ENCODE results near the gene TNRC6B.

Gene TNRC6B

DNA sequence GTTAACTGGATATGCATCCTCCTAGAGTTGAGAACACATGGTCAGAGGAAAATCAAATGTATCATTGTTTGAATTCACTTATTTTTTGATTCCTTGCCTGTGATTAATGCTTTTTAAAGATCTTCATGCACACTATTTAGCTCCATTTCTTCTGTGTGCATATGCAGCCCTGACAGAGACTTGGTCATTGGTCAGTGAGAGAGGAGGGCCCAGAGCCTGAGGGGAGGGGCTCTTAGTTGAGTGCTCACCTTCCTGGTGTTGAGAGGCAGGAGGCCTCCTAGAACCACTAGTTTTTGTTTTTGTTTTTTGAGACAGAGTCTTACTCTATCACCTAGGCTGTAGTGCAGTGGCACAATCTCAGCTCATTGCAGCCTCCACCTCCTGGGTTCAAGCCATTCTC is 48.9 kb downstream of the TNRC6B start:
- TF ChIP-seq, protein P1, sequence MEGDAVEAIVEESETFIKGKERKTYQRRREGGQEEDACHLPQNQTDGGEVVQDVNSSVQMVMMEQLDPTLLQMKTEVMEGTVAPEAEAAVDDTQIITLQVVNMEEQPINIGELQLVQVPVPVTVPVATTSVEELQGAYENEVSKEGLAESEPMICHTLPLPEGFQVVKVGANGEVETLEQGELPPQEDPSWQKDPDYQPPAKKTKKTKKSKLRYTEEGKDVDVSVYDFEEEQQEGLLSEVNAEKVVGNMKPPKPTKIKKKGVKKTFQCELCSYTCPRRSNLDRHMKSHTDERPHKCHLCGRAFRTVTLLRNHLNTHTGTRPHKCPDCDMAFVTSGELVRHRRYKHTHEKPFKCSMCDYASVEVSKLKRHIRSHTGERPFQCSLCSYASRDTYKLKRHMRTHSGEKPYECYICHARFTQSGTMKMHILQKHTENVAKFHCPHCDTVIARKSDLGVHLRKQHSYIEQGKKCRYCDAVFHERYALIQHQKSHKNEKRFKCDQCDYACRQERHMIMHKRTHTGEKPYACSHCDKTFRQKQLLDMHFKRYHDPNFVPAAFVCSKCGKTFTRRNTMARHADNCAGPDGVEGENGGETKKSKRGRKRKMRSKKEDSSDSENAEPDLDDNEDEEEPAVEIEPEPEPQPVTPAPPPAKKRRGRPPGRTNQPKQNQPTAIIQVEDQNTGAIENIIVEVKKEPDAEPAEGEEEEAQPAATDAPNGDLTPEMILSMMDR (IDR thresholded peaks at IDR 0.05; ENCODE audit: borderline replicate concordance, insufficient read depth, low read depth, low read length), result no peak

DNA sequence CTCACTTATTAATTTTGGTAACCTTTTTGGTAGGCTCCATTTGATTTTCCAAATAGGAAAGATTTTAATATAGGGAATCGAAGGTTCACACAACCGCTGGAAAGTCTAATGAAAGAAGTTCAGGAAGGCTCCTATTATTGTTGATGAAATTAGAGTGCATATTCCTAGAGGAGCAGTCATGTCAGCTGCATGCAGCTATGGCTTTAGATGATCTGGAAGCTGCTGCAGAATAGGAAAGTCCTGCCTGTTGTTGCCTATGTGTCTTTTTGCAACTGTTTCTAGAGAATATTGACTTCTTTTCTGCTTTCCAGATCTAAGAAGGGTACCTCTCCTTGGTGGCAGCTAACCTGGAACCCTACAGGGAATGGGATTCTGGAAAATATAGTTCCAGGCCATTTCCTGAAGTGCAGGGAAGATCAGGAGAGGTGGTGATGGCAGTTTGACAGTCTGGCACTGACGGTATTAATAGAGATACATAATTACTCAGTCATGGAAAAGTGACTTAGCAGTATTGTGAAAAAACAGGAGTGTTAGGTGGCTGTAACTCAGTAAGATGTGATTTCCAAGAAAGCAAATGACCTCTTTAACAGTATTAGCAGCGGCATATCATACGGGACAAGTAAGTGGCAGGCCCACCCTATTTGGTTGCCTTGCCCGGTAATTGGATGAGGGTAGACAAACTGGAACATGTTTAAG is 54.0 kb downstream of the TNRC6B start:
- TF ChIP-seq, protein P1 (IDR thresholded peaks at IDR 0.05; ENCODE audit: borderline replicate concordance, insufficient read depth, low read depth, low read length), result no peak
- H3K4me3 ChIP-seq (ENCODE audit: low read depth, low read length), result no peak overlapping the region

More for the DNA sequence above, 48.9 kb downstream of the TNRC6B start:
- H3K4me3 ChIP-seq (ENCODE audit: low read depth, low read length), result no peak overlapping the region

- H3K4me3 ChIP-seq (ENCODE audit: low read depth, low read length), result no peak overlapping the region
- TF ChIP-seq, protein P1 (IDR thresholded peaks at IDR 0.05; ENCODE audit: borderline replicate concordance, insufficient read depth, low read depth, low read length), result no peak
These were observed 54.9 kb downstream of the TNRC6B start for GRCh38 chr22:40232624-40233023.

GRCh38 chr22:40233886-40234285 is 56.2 kb downstream of the TNRC6B start:
- no peak overlapping the region for H3K4me3 ChIP-seq (ENCODE audit: low read depth, low read length)
- TF ChIP-seq, protein P1 (IDR thresholded peaks at IDR 0.05; ENCODE audit: borderline replicate concordance, insufficient read depth, low read depth, low read length), result no peak

DNA sequence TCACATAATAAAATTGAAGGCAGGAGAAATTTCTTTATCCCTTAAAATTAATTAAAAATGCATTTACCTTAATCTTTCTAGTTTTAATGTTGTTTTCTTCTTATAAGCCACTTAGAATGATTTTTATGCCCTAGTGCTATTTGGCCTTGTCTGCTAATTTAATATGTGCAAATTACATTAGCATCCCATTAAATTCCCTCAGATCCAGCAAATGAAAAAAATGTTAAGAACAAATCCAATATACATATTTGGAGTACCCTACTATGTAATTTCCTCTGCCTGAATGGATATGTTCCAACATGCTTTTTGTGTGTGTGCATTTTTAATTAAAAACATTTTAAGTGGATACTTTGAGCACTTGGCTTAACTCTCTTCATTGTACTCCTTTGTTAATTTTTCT is 56.9 kb downstream of the TNRC6B start:
- no peak overlapping the region for H3K4me3 ChIP-seq (ENCODE audit: low read depth, low read length)
- TF ChIP-seq, protein P1 (IDR thresholded peaks at IDR 0.05; ENCODE audit: borderline replicate concordance, insufficient read depth, low read depth, low read length), result no peak

GRCh38 chr22:40235308-40235707 is 57.6 kb downstream of the TNRC6B start:
- TF ChIP-seq, protein P1 (IDR thresholded peaks at IDR 0.05; ENCODE audit: borderline replicate concordance, insufficient read depth, low read depth, low read length), result no peak
- H3K4me3 ChIP-seq (ENCODE audit: low read depth, low read length), result no peak overlapping the region

DNA sequence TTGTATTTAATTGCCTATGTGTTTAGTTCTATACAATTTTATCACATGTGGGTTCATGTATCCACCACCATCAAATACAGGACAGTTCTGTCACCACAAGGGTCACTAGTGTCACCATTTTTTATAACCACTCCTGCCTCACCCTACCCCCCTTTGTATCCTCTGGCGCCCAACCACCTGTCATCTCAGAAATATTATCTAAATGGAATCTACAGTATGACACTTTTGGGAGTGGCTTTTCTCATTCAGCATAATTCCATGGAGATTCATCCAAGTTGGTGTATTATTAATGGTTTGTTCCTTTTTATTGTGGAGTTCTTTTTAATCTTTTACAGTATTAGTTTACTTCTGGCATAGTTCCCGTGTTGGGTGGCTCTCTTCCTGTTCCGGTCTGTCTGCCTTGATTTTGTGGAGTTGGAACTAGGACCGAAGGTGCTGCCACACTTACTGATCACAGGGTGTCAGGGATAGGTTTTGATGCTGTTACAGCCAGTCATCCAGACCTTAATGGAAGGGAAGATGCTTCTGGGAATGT is 58.5 kb downstream of the TNRC6B start:
- TF ChIP-seq, protein P1 (IDR thresholded peaks at IDR 0.05; ENCODE audit: borderline replicate concordance, insufficient read depth, low read depth, low read length), result no peak
- no peak overlapping the region for H3K4me3 ChIP-seq (ENCODE audit: low read depth, low read length)
